HepG2 (cell line): ENCODE data around the gene RGS19. TPM values are rescaled to one million over a fixed set of nuclear protein-coding genes. Genes with fewer than 3 reads are reported as not detected.
A peak's percentile ranks its signal among the peaks of the same experiment; 100 is the strongest.

Source experiments
- GATAD1 ChIP-seq: IDR thresholded peaks from 2 replicates; pipeline ENCODE4 v1.6.1; 2016; ENCODE audit warnings: missing genetic modification reagents, missing compliant biosample characterization
- KDM5A ChIP-seq: fragments of 200-600 bp; sonication (generic); IDR thresholded peaks from 2 replicates; pipeline ENCODE4 v1.7.0; 2018; ENCODE audit warnings: antibody characterized with exemption, mild to moderate bottlenecking, low read length, borderline replicate concordance
- MYPOP ChIP-seq: sonication (generic); formaldehyde crosslinking; IDR thresholded peaks from 2 replicates; pipeline ENCODE4 v1.8.1; 2023; ENCODE audit warnings: mild to moderate bottlenecking, moderate library complexity, missing genetic modification reagents
- NFE2 ChIP-seq: sonication (generic); formaldehyde crosslinking; IDR thresholded peaks from 2 replicates; pipeline ENCODE4 v1.4.0; 2020; ENCODE audit warnings: missing genetic modification reagents
- NFIB ChIP-seq: sonication (generic); formaldehyde crosslinking; IDR thresholded peaks from 2 replicates; pipeline ENCODE4 v1.9.0; 2021; ENCODE audit warnings: missing genetic modification reagents, mild to moderate bottlenecking, borderline replicate concordance
- NPAS2 ChIP-seq: sonication (generic); formaldehyde crosslinking; IDR thresholded peaks from 2 replicates; pipeline ENCODE4 v1.8.0; 2022; ENCODE audit warnings: mild to moderate bottlenecking, missing genetic modification reagents, borderline replicate concordance
- ZNF121 ChIP-seq: sonication (generic); formaldehyde crosslinking; IDR thresholded peaks from 2 replicates; pipeline ENCODE4 v1.5.0; 2020; ENCODE audit warnings: mild to moderate bottlenecking, missing genetic modification reagents
- ZNF512B ChIP-seq: sonication (generic); formaldehyde crosslinking; IDR thresholded peaks from 2 replicates; pipeline ENCODE4 v1.5.1; 2020; ENCODE audit warnings: missing genetic modification reagents, mild to moderate bottlenecking, borderline replicate concordance
- ZSCAN21 ChIP-seq: sonication (generic); formaldehyde crosslinking; IDR thresholded peaks from 2 replicates; pipeline ENCODE4 v1.8.0; 2022; ENCODE audit warnings: mild to moderate bottlenecking, missing genetic modification reagents, moderate library complexity, borderline replicate concordance
- ZZZ3 ChIP-seq: sonication (generic); formaldehyde crosslinking; IDR thresholded peaks from 2 replicates; pipeline ENCODE4 v1.4.0; 2020; ENCODE audit warnings: missing genetic modification reagents, mild to moderate bottlenecking, borderline replicate concordance
- polyA plus RNA-seq, 8 experiments: library from polyadenylated mRNA; depleted of rRNA in 3 of 8; stranded (reverse) in 7 of 8; unstranded in 1 of 8; fragments of >200 nt; fragmentation: Illumina TruSeq in 4 of 8; extraction: Trizol in 4 of 8; gene quantifications; 2 replicates each; pipeline versions ENCODE4 v1.2.1 to v1.2.3, GENCODE V29; 2011 to 2016; ENCODE audit warnings: low read depth in 4 of 8, missing spikeins in 1 of 8, mixed read lengths in 1 of 8; ENCODE audit not compliant: insufficient read depth in 1 of 8
- total RNA-seq, 5 experiments: library from RNA; depleted of rRNA; stranded (reverse); fragments of >200 nt; fragmentation: Illumina TruSeq; extraction: Trizol; gene quantifications; 2 replicates each; pipeline ENCODE4 v1.2.3, GENCODE V29; 2016; ENCODE audit warnings: low read depth in 1 of 5
- TF ChIP-seq, protein P1 (sequence below): sonication (generic); formaldehyde crosslinking; IDR thresholded peaks from 2 replicates; pipeline ENCODE4 v1.4.0; 2020; ENCODE audit warnings: missing genetic modification reagents, mild to moderate bottlenecking, borderline replicate concordance

The RGS19 gene
- total and polyA plus RNA-seq, 2 of the 13 experiments (the other 11 are each of a cell fraction or from before 2014, with no cell fraction given): 10.7 to 11.9 TPM

DNA sequence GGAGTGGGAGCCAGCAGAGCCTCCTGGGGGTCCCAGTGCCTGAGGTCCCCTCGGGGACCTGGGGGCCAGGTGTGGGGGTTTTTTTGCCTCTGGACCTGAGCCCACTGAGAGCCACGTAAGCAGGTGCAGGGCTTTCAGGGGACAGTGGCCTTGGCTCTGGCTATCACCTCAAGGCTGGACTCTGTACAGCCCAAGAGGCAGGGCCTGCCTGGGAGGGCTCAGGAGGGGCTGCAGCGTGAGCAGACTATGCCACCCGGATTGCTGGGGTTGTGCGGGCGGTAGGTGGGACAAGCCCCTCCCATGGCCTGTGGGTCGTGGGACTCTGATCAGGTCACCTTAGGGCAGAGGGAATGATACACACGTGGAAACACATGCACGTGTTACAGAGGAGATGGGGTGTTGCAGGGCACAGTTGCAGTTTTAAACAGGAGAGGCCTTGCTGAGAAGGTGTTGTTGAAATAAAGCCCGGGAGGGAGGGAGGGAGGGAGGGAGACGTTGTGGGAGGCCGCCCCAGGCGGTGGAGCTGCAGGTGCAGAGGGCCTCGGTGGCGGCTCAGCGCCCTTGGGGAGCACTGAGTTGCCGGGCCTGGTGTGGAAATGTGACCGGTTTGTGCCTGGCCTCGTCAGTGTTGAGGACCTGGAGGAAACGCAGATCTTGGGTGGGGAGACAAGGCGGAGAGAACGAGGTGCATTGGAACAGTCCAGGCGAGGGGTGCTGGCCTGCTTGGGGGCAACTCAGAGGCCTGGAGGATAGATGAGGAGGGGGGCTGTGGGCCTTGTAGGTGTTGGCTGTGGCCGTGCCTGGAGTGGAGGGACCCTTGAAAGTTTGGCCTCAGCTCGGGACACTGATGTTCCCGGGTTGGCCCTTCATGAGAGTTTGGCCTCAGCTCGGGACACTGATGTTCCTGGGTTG is 14.0 kb downstream of the RGS19 start (continued):
- TF ChIP-seq NFIB (CRISPR knock-in tag): peak; percentile 74; the same call in 1 of the 2 replicates
- peak; percentile 69; the same call in 1 of the 2 replicates for TF ChIP-seq ZZZ3
- TF ChIP-seq ZNF121 (CRISPR knock-in tag): no peak
- no peak for TF ChIP-seq MYPOP (CRISPR knock-in tag)
- TF ChIP-seq GATAD1 (CRISPR knock-in tag): no peak
- no peak for TF ChIP-seq ZNF512B (CRISPR knock-in tag)
- TF ChIP-seq, protein P1, sequence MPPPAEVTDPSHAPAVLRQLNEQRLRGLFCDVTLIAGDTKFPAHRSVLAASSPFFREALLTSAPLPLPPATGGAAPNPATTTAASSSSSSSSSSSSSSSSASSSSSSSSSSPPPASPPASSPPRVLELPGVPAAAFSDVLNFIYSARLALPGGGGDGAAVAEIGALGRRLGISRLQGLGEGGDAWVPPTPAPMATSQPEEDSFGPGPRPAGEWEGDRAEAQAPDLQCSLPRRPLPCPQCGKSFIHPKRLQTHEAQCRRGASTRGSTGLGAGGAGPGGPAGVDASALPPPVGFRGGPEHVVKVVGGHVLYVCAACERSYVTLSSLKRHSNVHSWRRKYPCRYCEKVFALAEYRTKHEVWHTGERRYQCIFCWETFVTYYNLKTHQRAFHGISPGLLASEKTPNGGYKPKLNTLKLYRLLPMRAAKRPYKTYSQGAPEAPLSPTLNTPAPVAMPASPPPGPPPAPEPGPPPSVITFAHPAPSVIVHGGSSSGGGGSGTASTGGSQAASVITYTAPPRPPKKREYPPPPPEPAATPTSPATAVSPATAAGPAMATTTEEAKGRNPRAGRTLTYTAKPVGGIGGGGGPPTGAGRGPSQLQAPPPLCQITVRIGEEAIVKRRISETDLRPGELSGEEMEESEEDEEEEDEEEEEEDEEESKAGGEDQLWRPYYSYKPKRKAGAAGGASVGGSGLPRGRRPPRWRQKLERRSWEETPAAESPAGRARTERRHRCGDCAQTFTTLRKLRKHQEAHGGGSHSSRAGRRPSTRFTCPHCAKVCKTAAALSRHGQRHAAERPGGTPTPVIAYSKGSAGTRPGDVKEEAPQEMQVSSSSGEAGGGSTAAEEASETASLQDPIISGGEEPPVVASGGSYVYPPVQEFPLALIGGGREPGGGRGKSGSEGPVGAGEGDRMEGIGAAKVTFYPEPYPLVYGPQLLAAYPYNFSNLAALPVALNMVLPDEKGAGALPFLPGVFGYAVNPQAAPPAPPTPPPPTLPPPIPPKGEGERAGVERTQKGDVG (CRISPR knock-in tag): no peak
- no peak for TF ChIP-seq NPAS2 (CRISPR knock-in tag)
- TF ChIP-seq NFE2: no peak
- TF ChIP-seq KDM5A: no peak
- TF ChIP-seq ZSCAN21 (CRISPR knock-in tag): peak; percentile 67; the same call in 1 of the 2 replicates
